ES-I3 (cell line): ENCODE measurements around the gene CDH23.

Source experiments
- H3K36me3 ChIP-seq: 2 replicates; pipeline ENCODE4 v1.6.1; 2013; ENCODE audit warnings: mild to moderate bottlenecking, low read length, control low read depth, moderate library complexity; ENCODE audit not compliant: insufficient read depth
- H3K4me1 ChIP-seq: 2 replicates; pipeline ENCODE4 v1.6.1; 2013; ENCODE audit warnings: mild to moderate bottlenecking, control low read depth, low read length; ENCODE audit not compliant: insufficient read depth
- H3K9ac ChIP-seq: 2 replicates; pipeline ENCODE4 v1.6.1; 2013; ENCODE audit warnings: low read depth, mild to moderate bottlenecking, low read length, moderate library complexity
- H3K9me3 ChIP-seq: 2 replicates; pipeline ENCODE4 v1.6.1; 2013; ENCODE audit warnings: mild to moderate bottlenecking, low read length, moderate library complexity; ENCODE audit not compliant: control insufficient read depth, insufficient read depth

The CDH23 gene

DNA sequence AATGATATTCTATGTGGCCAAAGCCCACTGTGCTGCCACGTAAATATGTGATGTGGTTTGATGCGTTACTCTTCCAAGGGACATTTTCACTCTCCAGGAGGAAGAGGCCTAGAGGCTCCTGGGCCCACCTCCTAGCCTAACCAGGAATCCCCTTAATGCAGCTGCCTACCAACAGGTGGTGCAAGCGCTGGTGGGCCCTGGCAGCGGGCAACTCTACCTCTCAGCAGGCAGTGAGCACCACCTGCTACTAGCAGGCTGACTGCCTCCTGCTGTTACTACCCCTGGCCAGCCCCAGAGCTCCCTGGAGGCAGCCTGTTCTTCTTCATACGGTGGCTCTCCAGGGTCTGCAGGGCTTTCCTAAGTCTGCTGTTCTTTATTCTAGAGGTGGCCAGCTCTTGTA is 62.8 kb downstream of the CDH23 start:
- no peaks in the 10 kb centered on the region for H3K36me3 ChIP-seq
- H3K9ac ChIP-seq = no peak overlapping the region

DNA sequence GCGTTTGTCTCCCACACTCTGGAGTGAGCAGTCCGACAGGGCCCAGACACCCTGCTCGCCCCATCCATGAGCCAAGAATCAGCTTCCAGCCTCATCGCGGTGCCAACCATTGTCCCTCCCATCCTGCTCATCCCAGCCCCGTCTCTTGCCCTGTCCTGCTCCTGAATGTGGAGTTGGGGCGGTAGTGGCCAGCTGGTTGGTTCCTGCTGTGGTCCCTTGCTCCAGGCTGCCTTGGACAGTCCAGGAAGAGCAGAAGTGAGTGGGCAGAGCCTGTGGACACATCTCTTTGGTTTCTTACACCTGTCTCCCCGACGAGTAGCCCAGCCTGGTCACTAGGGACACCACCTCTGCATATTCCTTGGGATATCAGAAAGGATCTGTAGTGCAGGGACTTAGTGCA is 63.9 kb downstream of the CDH23 start:
- Histone ChIP-seq H3K9ac (no peak overlapping the region), H3K4me1 (peaks cover 3% of the 10 kb centered on the region; the same call in 1 of the 2 replicates), H3K9me3 (no peaks in the 10 kb centered on the region), H3K36me3 (no peaks in the 10 kb centered on the region)

More for the DNA sequence above, 62.8 kb downstream of the CDH23 start:
- no peaks in the 10 kb centered on the region for H3K4me1 ChIP-seq
- H3K9me3 ChIP-seq = no peaks in the 10 kb centered on the region

DNA sequence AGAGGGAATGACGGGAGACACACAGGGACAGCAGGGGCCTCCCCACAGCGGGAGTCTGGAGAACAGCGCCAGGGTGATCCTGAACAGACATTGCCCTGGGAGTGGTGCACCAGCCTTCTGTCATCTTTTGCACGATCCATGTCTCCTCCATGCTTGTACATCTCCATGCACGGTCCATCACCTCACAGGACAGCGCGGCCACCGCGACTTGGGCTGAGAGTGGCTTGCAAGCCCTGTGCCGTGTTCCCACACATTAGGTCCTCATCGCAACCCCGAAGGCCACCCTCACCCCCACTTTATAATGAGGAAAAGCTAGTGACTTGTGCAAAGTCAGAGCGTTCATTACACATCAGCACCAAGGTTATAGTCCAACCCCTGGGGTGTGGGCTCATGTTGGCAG is 64.7 kb downstream of the CDH23 start:
- no peaks in the 10 kb centered on the region for H3K9me3 ChIP-seq
- H3K4me1 ChIP-seq = peaks cover 3% of the 10 kb centered on the region; the same call in 1 of the 2 replicates
- H3K36me3 ChIP-seq = no peaks in the 10 kb centered on the region
- no peak overlapping the region for H3K9ac ChIP-seq

DNA sequence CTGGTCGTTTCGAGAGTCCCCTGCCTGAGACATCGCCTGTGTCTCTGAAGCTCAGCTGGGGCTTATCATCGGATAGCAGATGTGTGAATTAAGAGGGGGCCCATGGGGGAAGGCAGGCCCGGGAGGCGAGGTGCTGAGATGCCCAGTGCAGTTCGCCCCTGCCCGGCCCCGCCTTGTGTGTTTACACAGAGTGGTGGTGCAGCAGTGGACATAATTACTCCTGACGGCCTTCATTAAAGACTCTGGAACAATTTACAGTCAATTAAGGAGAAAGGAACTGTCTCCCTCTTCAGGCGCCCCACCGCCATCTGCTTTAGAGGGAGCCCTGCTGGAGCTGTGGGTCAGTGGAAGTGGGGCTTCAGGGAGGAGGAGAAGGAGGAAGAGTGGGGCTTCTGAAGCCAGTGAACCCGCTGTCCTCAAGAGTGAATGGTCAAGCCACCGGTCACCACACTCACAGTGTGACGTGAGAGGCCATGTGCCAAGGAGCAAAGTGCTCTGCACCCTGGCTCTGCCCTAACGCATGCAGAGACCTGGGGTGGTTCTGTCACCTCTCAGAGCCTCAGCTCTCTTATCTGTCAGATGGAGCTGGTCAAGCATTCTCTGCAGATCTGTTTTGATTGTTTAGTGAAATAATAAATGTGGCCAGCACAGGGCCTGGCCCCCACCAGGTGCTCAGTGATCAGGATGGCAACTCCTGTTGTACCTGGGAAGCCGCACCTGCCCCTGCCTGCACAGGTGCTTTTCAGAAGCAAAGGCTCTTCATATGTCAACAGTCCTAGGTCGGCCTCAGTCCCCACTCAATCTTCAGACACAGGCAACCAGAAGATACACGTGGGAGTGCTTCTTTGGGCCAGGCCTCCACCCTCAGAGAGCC is 65.6 kb downstream of the CDH23 start:
- Histone ChIP-seq H3K36me3 (no peaks in the 10 kb centered on the region), H3K9ac (no peak overlapping the region), H3K9me3 (no peaks in the 10 kb centered on the region), H3K4me1 (peaks cover 3% of the 10 kb centered on the region; the same call in 1 of the 2 replicates)

DNA sequence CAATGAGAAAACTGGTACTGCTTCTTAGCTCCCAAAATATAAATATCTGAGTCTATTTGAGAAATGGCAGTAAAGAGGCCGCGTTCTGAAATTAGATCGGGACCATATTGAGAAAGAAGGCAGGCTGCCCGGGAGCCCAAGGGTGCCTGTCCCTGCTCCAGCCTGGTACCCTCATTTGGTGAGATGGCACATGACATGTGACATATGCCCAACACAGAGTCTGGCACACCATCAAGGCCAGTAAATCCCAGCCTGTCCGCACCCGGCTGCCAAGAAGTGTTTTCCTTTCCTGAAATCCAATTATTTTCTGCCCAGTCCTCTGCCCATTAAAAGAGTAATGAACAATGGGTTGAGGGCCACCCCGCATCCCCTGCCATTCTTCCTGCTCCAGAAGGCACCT is 66.4 kb downstream of the CDH23 start:
- Histone ChIP-seq H3K4me1 (peaks cover 3% of the 10 kb centered on the region; the same call in 1 of the 2 replicates), H3K9ac (no peak overlapping the region)

DNA sequence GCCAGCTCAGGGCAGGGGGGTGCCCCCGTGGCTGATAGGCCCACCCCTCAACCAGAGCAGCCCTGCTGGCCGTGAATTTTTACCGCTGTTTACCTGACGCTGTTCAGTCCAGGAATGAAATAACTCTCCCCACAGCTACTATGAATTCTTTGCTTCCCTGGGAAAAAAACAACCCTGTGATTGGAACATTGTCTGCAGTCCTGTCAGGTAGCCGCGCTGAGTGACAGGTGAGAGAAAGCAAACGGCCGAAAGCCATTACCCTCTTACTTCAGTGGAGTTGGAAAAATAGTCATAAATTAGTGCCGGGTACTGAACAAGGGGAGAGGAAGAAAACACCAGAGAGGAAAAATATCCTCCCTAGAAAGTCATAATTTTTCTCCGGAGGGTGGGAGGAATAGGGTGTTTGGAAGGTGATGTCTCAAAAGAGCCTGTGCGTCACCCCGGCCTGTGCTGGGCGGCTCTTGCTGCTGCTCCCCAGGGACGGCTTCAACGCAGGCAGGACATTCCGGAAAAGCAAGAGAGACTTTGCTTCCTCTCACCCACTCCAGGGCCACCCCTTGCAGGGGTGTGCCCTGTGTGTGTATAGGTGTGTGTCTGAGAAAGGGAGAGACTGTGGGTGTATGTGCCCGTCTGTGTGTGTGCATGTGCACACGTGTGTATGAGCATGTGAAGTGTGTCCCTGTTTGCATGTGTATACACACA is 69.0 kb downstream of the CDH23 start:
- Histone ChIP-seq H3K9ac (no peak overlapping the region), H3K4me1 (peaks cover 3% of the 10 kb centered on the region; the same call in 1 of the 2 replicates), H3K36me3 (no peaks in the 10 kb centered on the region), H3K9me3 (no peaks in the 10 kb centered on the region)

More for the DNA sequence above, 66.4 kb downstream of the CDH23 start:
- H3K36me3 ChIP-seq = no peaks in the 10 kb centered on the region
- H3K9me3 ChIP-seq = no peaks in the 10 kb centered on the region

DNA sequence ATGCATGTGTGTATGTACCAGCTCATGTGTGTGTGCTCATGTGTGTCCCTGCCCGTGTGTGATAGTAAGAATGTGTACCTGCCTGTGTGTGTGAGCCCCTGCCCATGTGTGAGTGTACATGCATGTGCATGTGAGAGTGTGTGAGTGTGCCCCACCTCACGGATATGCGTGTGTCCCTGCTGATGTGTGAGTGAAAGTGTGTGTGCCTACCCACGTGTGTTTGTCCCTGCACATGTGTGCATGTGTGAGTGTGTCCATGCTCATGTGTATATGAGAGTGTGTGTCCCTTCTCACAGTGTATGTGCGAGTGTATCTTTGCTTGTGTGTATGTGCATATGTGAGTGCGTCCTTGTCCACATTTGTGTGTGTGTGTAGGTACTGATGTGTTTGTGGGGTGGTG is 69.6 kb downstream of the CDH23 start:
- Histone ChIP-seq H3K9me3 (no peaks in the 10 kb centered on the region), H3K36me3 (no peaks in the 10 kb centered on the region), H3K9ac (no peak overlapping the region), H3K4me1 (peaks cover 3% of the 10 kb centered on the region; the same call in 1 of the 2 replicates)

DNA sequence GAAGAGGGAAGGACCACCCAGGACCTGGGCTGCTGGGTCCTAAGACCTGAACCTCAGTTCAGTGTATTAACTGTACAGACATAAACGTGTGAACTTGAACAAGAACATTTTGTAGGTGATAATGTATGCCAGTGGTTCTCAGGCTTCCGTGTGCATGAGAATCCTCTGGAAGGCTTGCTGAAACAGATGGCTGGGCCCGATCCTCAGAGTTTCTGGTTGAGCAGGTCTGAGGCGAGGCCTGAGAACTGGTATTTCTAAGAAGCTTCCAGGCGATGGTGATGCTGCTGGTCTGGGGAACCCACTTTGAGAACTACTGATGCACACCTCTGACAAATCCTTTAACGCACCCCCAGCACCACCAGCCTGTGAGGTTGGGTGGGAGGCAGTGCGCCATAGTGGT is 70.4 kb downstream of the CDH23 start:
- Histone ChIP-seq H3K36me3 (no peaks in the 10 kb centered on the region), H3K9ac (no peak overlapping the region), H3K9me3 (no peaks in the 10 kb centered on the region), H3K4me1 (peaks cover 3% of the 10 kb centered on the region; the same call in 1 of the 2 replicates)

DNA sequence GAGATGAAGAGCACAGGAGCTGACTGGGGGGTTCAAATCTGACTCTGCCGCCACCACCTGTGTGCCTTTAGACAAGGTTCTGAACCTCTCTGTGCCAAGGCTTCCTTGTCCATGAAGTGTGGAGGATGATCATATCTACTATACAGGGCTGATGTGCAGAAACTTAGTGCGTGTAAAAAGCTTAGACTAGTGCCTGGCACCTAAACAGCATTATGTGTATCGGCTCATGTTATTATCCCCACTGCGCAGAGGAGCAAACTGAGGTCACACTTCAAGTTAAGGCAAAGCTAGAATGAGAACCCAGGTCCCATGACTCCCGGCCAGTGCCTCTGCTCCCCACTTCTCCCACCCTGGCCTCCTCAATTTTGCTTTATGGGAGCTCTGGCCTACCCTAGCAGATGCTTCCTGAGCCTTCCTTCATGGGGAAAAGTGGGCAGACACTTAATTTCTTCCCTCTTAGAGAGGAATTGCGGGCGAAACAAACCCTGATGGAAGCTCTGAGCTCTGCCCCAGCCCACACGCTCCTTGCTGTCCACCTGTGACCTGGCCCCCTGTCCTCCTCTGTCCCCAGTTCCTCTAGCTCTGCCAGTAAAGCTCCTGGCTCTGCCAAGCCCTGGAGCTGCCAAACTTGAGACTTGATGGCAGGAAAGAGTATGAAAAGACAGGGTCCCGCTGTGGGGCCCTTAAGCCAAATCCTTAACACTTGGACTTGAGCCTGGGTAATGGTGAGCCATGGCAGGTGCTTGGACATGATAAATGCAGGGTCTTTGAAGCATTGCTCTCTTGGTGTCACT is 71.0 kb downstream of the CDH23 start:
- peaks cover 3% of the 10 kb centered on the region; the same call in 1 of the 2 replicates for H3K4me1 ChIP-seq
- no peak overlapping the region for H3K9ac ChIP-seq
- no peaks in the 10 kb centered on the region for H3K36me3 ChIP-seq
- no peaks in the 10 kb centered on the region for H3K9me3 ChIP-seq

DNA sequence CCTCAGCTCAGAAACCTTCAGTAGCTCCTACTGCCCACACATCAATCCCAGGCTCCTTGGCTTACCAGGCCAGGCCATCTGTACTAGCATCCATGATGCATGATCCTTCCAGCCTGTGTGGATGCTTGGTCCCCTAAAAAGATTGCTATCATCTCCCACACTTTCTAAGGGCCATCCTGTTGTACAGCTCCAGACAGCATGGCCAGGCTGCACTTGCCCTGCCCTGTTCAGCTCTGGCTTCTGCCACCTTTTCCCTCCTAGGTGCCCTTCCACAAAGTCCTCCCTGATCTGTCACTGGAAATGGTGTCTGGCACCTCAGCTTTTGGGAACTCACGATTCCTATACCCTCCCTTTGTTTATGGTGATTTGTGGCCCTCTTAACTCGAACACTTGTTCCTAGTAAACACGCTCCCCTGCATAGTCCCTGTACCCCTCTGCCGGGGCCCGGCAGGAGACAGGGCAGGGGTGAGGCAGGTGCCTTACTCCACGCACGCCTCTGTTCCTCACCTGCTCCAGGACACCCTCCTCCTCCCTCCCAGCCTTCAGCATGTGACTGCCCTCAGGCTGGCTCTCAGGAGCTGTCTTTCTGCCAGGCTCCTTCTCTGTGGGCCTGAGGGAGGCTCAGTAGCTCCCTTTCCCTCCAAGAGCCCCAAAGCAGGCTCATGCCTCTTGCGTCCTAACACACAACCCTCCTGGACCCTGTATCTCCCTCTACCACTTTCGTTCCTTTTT is 71.8 kb downstream of the CDH23 start:
- Histone ChIP-seq H3K36me3 (no peaks in the 10 kb centered on the region), H3K9me3 (no peaks in the 10 kb centered on the region), H3K4me1 (peaks cover 3% of the 10 kb centered on the region; the same call in 1 of the 2 replicates), H3K9ac (no peak overlapping the region)

DNA sequence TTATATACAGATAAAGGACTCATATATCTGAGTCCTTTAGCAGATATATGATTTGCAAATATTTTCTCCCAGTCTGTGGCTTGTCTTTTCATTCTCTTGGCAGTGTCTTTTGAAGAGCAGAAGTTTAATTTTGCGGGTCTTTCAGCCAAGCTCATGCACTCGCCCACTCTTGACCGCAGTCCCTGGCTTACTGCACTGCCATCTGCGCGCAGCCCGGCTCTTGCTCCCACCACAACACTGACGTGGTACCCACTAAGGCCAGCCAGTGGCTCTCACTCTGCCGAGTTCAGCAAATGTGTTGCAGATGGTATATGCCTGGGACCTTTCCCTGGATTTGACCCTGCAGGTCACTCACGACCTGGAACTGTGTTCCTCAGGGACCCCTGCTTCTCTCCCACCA is 74.3 kb downstream of the CDH23 start:
- H3K9me3 ChIP-seq = no peaks in the 10 kb centered on the region
- no peak overlapping the region for H3K9ac ChIP-seq
- H3K36me3 ChIP-seq = no peaks in the 10 kb centered on the region
- H3K4me1 ChIP-seq = 0 out of 2 replicates have a peak, but pooled peaks cover 4% of the 10 kb centered on the region

DNA sequence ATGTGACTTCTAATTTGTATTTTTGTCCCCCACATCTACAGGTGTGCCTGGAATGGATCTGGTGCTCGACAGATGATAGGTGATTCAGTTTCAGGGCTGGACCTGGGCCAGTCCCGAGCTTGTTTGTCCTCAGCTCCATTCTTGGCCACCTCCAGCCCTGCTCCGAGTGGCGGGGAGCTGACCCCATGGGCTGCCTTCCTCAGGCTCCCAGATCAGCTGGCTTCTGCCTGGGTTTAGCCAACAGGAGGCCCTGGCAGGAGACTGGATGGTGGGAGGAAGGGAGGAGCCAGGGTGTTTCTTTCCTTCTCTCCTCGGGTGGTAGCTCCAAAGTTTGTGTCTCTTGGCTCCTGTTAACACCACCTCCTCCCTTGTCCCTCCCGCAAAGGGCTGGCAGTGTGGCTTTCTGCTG is 75.2 kb downstream of the CDH23 start:
- Histone ChIP-seq H3K4me1 (0 out of 2 replicates have a peak, but pooled peaks cover 4% of the 10 kb centered on the region), H3K9ac (no peak overlapping the region), H3K9me3 (no peaks in the 10 kb centered on the region), H3K36me3 (no peaks in the 10 kb centered on the region)

DNA sequence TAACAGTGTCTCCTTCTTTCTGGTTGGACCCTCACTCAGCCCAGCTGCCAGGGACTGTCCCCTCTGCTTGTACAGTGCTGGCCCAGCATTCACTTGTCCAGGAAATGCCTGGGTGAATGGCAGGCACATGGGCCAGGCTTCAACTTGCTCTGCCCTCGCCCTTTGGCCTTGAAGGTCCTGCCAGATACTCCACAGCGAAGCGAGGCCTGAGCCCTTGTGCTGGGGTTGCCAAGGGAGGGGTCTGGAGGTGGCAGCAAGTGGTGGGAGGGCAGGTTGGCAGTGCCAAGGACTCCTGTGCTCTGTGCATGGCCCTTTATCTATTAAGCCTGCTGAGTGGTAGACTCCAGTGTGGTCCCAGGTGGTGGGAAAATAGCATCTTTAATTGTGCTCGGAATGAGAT is 75.7 kb downstream of the CDH23 start:
- Histone ChIP-seq H3K4me1 (0 out of 2 replicates have a peak, but pooled peaks cover 4% of the 10 kb centered on the region), H3K9me3 (no peaks in the 10 kb centered on the region), H3K9ac (no peak overlapping the region), H3K36me3 (no peaks in the 10 kb centered on the region)
